Measurements from ENCODE around the gene RAVER1. TPM values are rescaled to one million over a fixed set of nuclear protein-coding genes. Genes with fewer than 3 reads are reported as not detected.

The RAVER1 gene
- total and polyA plus RNA-seq, 9 of the 15 experiments (the other 6 are each of a cell fraction or from before 2014, with no cell fraction given), result 0.06 to 113 (median 7.0) TPM

GRCh38 chr19:10380313-10381102 lies 47.2 kb upstream of the RAVER1 start, which contains the start of gene TYK2 (continued):
- TF ChIP-seq RBBP5 (IDR thresholded peaks at IDR 0.05; ENCODE audit: borderline replicate concordance, insufficient read depth, low read length, poor library complexity, severe bottlenecking), result peak; percentile 48
- TF ChIP-seq ZNF24 (IDR thresholded peaks at IDR 0.05), result 0 out of 2 replicates have a peak, but pooled peaks have one; percentile 45
- no peak for TF ChIP-seq ZNF212 (CRISPR knock-in tag; IDR thresholded peaks at IDR 0.05)
- TF ChIP-seq SRSF7 (optimal IDR thresholded peaks at IDR 0.05; ENCODE audit: low read depth, low read length), result no peak
- peak; percentile 14 for TF ChIP-seq SMAD1 (IDR thresholded peaks at IDR 0.05; ENCODE audit: low read depth, low read length, partially characterized antibody)
- TF ChIP-seq TAL1 (IDR thresholded peaks at IDR 0.05), result no peak
- TF ChIP-seq PHF20 (IDR thresholded peaks at IDR 0.05; ENCODE audit: partially characterized antibody), result peak; percentile 97
- TF ChIP-seq MYC (IDR thresholded peaks at IDR 0.05; ENCODE audit: low read depth, low read length), result peak; percentile 74
- no peak for TF ChIP-seq MYC (CRISPR knock-in tag; IDR thresholded peaks at IDR 0.05; ENCODE audit: borderline replicate concordance, low read depth)
- peak; percentile 73 for TF ChIP-seq CCNT2 (IDR thresholded peaks at IDR 0.05; ENCODE audit: borderline replicate concordance, extremely low read depth, insufficient read length, low read depth, low read length)
- peak; percentile 72 for TF ChIP-seq NKRF (IDR thresholded peaks at IDR 0.05; ENCODE audit: borderline replicate concordance)
- TF ChIP-seq RNF2 (IDR thresholded peaks at IDR 0.05), result peak; percentile 43; the same call in 1 of the 2 replicates
- no peak for TF ChIP-seq ELK3 (CRISPR knock-in tag; IDR thresholded peaks at IDR 0.05)
- TF ChIP-seq ZNF717 (CRISPR knock-in tag; IDR thresholded peaks at IDR 0.05), result no peak
- TF ChIP-seq HLTF (IDR thresholded peaks at IDR 0.05), result 0 out of 2 replicates have a peak, but pooled peaks have one; percentile 48
- no peak for TF ChIP-seq CBFA2T3 (IDR thresholded peaks at IDR 0.05)
- TF ChIP-seq ZSCAN29 (IDR thresholded peaks at IDR 0.05), result no peak
- no peak; the same call in 1 of the 2 replicates for TF ChIP-seq TCF3 (CRISPR knock-in tag; IDR thresholded peaks at IDR 0.05)
- peak; percentile 71 for TF ChIP-seq POLR2AphosphoS5 (IDR thresholded peaks at IDR 0.05; ENCODE audit: control insufficient read depth, insufficient read depth, low read depth, low read length)
- no peak for TF ChIP-seq ETS2 (tag; IDR thresholded peaks at IDR 0.05; ENCODE audit: borderline replicate concordance, poor library complexity, severe bottlenecking)
- TF ChIP-seq ZNF395 (CRISPR knock-in tag; IDR thresholded peaks at IDR 0.05), result peak; percentile 72; the same call in 1 of the 2 replicates
- TF ChIP-seq ZNF133 (CRISPR knock-in tag; IDR thresholded peaks at IDR 0.05), result no peak
- no peak for TF ChIP-seq ZNF282 (CRISPR knock-in tag; IDR thresholded peaks at IDR 0.05)
- no peak for TF ChIP-seq KLF13 (tag; IDR thresholded peaks at IDR 0.05; ENCODE audit: borderline replicate concordance, low read depth)

Measured in K562 (cell line).